HFF-Myc (cell line): ENCODE data around the gene PROK1.

ENCODE experiments used
- DNase-seq: peaks from one replicate; pipeline ENCODE4 v3.0.0-alpha.2; 2011; ENCODE audit warnings: low read depth; ENCODE audit errors: extremely low read depth
- H3K4me3 ChIP-seq: replicated peaks from 2 replicates; pipeline ENCODE4 v1.5.1; 2011; ENCODE audit warnings: low read depth, mild to moderate bottlenecking, control low read depth, low read length
- TF ChIP-seq, protein P1 (sequence below): IDR thresholded peaks from 2 replicates; pipeline ENCODE4 v1.5.1; 2012; ENCODE audit warnings: mild to moderate bottlenecking, low read depth, low read length, control low read depth; ENCODE audit errors: missing control alignments

The PROK1 gene

DNA sequence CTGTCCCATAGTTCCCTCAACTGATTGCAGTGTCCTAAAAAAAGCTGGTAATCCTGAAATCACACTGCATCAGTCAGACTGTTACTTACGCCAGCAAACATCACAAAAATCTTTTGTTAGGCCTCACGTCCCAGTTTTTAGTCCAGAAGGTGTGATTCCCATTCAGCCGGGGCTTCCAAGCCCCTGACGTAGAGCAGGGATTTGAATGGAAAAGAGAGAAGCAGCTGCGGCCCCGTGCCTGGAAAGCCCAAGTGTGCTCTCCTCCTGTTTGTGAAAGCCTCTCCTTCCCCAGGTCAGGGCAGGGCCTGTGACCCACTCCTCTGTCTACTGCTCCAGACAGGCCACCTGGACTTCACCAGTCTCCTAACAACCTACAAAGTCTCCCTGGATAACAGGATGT is 47.3 kb downstream of the PROK1 start:
- DNase-seq, result no peak
- no peak overlapping the region for H3K4me3 ChIP-seq
- TF ChIP-seq, protein P1, sequence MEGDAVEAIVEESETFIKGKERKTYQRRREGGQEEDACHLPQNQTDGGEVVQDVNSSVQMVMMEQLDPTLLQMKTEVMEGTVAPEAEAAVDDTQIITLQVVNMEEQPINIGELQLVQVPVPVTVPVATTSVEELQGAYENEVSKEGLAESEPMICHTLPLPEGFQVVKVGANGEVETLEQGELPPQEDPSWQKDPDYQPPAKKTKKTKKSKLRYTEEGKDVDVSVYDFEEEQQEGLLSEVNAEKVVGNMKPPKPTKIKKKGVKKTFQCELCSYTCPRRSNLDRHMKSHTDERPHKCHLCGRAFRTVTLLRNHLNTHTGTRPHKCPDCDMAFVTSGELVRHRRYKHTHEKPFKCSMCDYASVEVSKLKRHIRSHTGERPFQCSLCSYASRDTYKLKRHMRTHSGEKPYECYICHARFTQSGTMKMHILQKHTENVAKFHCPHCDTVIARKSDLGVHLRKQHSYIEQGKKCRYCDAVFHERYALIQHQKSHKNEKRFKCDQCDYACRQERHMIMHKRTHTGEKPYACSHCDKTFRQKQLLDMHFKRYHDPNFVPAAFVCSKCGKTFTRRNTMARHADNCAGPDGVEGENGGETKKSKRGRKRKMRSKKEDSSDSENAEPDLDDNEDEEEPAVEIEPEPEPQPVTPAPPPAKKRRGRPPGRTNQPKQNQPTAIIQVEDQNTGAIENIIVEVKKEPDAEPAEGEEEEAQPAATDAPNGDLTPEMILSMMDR, result no peak

DNA sequence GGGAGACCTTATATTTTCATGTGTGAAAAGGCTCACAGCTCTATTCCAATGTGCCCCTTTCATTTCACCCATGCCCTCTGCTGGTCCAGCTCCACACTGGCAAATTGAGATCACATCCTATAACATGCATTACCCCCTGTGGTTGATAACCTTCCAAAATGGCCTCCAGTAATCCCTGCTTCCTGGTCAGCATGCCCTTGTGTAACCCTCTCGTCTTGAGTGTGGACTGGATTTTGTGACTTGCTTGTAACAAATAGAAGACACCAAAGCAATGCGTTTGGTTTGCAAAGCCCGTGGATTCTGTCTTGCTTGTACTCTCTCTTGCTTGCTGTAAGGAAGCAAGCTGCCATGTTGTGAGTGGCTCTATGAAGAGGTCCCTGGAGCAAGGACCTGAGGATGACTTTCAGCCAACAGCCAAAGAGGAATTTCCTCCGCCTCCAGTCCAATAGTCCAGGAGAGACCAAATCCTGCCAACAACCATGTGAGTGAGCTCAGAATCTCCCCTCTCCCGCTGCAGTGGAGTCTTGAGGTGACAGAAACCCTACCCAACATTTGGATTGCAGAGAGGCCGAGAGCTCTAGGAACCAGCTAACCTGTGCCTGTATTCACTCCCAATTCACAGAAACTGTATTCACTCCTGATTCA is 50.7 kb downstream of the PROK1 start:
- no peak for DNase-seq
- H3K4me3 ChIP-seq, result no peak overlapping the region
- TF ChIP-seq, protein P1, result no peak

DNA sequence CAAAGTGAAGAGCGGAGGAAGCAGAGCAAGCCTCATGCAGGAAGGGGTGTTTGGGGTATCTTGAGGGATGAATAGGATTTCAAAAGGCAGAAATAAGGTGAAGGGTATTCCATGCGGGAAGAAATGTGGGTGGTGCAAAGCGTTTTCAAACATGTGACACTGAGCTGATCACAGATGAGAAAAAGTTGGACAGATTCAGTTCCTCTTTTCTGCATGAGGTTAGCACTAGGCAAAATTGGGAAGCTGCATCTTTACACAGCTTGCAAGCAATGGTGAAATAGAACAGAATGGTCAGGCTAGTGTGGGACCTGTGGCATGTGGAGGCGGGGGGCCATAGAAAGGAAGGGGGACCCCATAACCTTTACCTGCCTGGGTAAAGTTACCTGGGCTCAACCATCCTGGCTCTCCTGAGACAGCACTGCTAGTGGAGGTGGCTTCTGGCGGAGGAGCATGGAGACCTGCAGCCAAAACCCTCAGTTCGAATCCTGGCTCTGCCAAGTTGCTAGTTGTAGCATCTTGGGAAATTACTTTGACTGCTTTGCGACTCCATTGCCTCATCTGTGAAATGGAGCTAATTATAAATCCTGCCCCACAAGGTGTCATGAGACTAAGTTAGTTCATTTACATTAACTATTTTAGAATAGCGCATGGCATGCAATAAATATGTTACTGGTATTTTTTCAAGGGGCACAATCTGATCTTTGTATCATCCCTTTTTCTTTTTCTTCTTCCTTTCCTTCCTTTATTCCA is 51.6 kb downstream of the PROK1 start:
- H3K4me3 ChIP-seq, result no peak overlapping the region
- TF ChIP-seq, protein P1, result no peak
- no peak for DNase-seq

DNA sequence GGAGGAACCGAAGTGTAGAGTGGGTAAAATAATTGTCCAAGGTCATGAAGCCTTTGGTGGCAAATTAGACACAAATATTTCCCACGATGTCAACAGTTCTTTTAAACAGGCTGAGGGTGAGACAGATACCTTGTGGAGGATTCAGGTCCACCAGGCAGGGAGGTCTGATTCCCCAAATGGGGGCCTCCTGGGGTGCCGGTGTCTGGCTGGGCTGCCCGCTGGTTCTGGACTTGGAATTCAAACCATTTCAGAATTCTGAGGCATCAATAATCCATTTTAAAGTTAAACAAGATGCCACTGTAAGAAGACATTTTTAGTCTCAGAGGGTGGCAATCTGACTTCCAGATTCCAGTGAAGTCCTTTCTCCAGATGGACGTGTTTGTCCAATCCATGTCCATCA is 52.5 kb downstream of the PROK1 start:
- TF ChIP-seq, protein P1, result no peak
- DNase-seq, result no peak

DNA sequence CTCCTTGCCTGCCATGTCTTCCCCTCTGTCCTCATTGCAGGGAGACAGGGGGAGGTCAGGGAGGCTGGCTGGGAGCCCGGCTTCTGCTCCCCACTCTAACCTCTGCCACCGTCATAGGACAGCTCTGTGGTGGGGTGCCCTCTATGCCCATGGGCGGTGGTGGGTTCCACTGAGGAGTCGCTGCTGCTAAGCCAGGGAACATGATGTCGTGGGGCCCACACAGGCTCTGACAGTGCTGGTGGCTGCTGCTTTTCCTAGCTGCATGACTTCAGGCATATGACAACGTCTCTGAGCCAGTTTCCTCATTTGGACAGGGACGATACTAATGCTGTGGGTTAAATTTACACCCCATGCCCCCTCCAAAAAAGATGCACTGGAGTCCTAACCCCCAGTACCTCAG is 53.3 kb downstream of the PROK1 start:
- no peak overlapping the region for H3K4me3 ChIP-seq
- no peak for DNase-seq
- TF ChIP-seq, protein P1, result no peak

More for the DNA sequence above, 52.5 kb downstream of the PROK1 start:
- H3K4me3 ChIP-seq, result no peak overlapping the region

DNA sequence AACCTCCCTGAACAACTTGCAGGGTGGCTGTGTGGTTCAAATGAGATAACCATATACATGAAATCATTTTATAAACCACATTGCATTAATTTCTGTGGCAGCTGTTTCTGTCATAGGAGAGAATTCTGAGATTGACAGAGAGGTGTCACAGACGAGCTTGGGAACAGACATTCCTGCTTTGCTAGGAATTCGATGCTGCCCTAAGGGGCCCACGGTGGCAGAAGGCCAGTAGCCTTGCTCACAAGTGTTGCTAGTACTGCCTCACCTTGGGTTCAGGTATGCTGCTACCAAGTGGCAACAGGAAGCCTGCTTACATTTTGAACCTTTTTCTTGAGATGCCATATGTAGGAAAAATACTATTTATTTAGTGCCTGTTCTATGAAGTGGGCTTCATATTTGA is 54.6 kb downstream of the PROK1 start:
- DNase-seq, result no peak
- TF ChIP-seq, protein P1, result no peak
- H3K4me3 ChIP-seq, result no peak overlapping the region
